HG02870 (cell line): Measurements from ENCODE around the gene UBE2S.
"Not testable (repeated sequence)": the region's sequence is repeated elsewhere in the genome, so short reads cannot be mapped to it uniquely, and the experiment has no call there.

Source experiments
- ATAC-seq: cut with Tn5 transposase; IDR thresholded peaks from one replicate; pipeline ENCODE4 v1.9.1; 2021; ENCODE audit warnings: mild to moderate bottlenecking, moderate library complexity; ENCODE audit not compliant: unreplicated experiment

The UBE2S gene

DNA sequence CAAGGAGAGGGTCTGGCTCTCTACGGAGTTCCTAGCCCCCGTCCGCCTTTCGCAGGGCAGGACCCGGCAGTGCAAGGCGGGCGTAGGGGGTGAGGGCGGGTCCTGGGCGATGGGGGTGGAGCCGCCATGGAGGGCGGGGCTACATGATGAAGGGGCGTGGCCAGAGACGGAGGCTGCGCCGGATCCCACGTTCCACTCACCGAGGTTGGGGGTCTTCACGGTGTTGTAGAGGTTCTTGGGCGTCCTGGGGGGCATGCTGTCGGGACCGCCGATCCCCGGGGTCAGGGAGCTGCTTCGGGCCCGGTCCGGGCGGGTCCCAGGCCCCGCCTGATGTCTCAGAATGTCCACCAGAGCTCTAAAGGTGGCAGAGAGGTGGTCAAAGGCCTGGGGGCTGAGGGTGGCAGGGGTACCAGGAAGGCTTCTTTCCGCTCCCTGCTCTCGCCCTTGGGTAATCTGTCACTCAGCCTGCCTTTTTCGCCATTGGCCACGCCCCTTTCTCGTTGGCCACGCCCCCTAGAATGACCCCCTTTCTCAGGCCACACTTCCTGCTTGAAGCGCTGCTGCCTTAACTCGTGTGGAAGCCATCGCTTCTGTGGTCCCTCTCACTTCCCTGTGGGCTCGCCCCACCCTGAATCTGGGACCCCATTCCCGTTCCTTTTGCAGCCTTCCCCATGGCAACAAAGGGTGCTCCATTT is 33.0 kb upstream of the UBE2S start:
- no peak for ATAC-seq

GRCh38 chr19:55439052-55439451 is 31.5 kb upstream of the UBE2S start:
- no peak for ATAC-seq

- no peak for ATAC-seq
Measured at GRCh38 chr19:55437410-55437809, 29.8 kb upstream of the UBE2S start.

DNA sequence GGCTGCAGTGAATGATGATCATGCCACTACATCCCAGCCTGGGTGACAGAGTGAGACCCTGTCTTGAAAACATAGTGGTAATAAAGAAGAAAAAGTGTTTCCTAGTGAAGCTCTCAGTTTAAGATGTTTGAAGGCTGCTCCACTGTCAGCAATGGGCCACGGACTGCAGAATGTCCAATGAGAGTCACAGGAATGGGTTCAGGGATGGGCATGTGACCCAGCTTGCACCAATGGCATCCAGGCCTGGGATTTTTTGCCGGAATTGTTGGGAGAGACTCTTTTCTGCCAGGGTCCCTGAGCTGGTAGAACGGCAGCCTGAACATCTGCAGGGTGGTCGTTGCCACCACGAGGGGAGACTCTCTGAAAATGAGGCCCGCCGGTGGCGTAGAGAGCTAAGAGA is 29.3 kb upstream of the UBE2S start:
- ATAC-seq: no peak

GRCh38 chr19:55435020-55435419 is 27.4 kb upstream of the UBE2S start:
- no peak for ATAC-seq

DNA sequence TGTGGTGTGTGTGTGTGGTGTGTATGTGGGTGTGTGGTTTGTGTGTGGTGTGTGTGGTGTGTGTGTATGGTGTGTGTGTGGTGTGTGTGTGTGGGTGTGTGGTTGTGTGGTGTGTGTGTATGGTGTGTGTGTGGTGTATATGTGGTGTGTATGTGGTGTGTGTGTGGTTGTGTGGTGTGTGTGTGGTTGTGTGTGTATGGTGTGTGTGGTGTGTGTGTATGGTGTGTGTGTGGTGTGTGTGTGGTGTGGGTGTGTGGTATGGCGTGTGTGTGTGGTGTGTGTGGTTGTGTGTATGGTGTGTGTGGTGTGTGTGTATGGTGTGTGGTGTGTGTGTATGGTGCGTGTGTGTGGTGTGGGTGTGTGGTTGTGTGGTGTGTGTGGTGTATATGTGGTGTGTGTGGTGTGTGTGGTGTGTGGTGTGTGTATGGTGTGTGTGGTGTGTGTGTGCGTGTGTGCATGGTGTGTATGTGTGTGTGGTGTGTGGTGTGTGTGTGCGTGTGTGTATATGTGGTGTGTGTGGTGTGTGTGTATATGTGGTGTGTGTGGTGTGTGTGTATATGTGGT is 26.9 kb upstream of the UBE2S start:
- ATAC-seq: no peak

DNA sequence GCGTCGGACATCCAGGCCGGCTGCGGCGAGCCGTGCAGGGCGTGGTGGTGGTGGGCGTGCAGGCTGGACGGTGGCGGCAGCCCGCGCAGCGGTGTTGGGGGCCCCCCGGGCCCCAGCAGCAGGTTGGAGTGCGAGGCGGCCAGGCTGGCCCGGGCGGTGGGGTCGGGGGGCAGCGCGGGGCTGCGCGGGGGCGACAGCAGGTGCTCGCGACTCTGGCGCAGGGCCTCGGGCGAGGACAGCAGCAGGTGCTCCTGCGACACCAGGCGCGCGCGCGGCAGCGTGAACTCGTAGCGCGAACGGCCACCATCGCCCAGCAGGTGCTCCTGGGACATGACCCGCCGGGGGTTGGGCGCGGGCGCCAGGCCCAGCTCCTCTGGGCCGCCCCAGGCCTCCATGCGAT is 25.7 kb upstream of the UBE2S start:
- no peak for ATAC-seq

DNA sequence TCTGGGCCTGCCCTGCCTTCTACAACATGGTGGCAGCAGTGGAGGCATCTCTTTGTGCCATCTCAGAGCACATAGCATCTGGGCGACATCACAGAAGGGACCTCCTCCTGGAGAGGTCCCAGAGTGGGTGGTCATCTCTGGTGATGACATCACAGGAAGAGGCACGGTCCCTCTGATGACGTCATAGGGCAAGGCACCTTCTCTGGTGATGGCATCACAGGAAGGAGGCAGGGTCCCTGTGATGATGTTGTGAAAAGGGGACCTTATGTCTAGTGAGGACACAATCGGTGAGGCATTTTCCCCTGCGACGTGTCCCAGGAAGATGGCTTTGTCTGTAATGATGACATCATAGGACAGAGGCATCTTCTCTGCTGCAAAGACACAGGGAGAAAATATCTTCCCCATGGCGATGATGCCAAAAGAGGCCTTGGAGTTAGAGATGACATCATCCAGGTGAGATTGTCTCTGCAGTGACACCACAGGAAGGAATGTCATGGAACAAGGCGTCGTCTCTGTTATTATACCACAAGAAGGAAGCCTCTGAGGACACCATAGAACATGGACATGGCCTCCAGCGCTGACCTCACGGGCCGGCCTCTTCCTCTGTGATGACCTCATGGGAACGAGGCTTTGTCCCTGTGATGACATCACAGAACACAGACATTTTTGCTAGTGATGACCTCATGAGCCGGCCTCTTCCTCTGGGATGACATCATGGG is 24.8 kb upstream of the UBE2S start:
- ATAC-seq: no peak

DNA sequence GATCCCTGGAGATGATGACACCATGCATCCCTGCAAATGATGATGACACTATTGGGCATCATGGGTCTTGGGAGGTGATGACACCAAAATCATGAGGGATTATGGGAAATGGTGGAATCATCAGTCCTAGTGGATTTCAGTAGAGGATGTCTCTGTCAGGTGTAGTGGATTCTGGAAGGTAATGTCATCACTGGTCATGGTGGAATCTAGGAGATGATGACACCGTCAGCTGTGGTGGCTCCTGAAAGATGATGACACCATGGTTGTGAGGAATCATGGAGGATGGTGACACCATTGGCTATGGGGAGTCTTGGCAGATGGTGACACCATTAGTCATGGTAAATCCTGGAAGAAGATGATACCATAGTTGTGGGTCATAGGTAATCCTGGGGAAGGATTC is 23.6 kb upstream of the UBE2S start:
- no peak for ATAC-seq

GRCh38 chr19:55426042-55426441 is 18.5 kb upstream of the UBE2S start:
- no peak for ATAC-seq

GRCh38 chr19:55424518-55424917 is 16.9 kb upstream of the UBE2S start:
- no peak for ATAC-seq

DNA sequence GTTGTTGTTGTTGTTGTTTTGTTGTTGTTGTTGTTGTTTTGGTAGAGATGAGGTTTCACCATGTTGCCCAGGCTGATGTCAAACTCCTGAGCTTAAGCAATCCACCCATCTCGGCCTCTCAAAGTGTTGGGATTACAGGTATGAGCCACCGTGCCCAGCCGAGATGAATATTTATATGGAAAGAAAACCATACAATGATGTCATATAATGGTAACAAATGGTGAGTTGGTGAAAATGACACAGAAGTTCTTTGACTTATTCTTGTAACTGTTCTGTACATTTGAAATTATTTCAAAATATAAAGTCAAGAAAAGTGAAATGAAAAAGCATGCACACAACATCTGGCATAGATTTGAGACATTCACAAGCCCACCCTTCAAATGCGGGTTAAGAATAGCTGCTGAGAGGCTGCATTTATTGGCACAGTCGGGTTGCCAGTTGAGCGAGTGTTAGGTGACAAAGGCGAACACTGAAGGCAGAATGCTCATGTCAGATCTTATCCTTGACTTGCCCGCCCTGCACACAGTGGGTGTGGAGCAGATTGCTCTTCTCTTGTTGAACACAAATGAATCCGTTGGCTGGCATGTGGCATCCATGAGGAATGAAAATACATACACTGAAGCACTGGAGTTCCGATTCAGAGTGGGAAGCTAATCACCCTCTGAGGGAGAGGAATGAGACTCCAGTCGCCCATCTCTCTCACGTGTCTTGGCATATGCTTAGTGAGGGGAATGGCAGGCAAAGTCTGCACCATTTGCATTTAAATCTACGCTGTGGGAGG is 15.8 kb upstream of the UBE2S start:
- ATAC-seq: no peak

DNA sequence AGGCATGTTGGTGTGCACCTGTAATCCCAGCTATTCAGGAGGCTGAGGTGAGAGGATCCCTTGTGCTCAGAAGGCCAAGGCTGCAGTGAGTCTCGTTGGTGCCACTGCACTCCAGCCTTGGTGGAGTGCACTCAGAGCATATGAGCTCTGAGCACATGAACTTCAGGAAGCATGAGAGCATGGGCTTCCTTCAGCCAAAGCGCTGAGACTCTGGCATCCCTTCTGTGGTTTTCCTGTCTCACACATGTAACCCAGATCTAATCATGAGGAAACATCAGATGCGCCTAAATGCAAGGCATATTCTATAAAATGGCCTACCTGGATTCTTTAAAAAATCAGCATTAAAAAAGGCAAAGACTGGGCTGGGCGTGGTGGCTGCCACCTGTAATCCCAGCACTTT is 13.7 kb upstream of the UBE2S start:
- not testable (repeated sequence) for ATAC-seq

- no peak for ATAC-seq
Measured at GRCh38 chr19:55419624-55420236, 12.1 kb upstream of the UBE2S start.

DNA sequence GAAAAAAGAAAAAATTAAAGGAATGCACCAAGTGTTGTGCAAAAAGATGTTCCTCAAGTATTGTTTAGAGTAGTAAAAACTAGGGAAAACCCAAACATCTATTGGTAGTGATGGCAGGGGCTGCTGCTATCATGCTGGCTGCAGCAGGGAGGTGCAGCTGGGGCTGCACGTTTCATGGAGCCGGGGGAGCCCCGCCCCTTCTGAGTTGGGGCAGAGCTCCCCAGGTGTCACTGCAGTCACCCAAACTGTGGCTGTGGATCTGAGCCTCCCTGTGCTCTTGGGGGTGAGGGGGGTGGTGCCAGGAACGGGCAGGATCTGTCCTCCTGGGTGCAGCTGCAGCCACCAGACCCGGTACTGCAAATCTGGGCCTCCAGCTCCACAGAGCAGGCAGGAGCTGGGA is 11.5 kb upstream of the UBE2S start:
- ATAC-seq: no peak

DNA sequence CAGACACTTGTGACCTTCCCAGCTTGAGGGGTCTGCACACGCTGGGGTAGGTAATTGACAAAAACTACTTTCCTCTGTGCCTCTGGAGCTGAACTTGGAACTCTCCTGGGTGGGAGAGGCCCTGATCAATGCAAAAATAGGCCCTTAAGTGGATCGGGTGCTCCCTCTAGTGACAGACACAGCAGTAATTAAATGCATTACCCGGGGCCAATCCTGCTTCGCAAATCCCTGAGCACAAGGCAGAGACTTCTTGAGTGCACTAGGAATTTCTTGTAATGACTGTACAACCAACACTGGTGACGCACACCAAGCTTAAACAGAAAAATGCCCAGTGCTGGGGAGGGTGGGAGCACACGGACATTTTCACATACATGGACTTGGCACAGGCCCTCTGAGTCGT is 10.6 kb upstream of the UBE2S start:
- ATAC-seq: no peak

GRCh38 chr19:55410168-55410567 is 2.6 kb upstream of the UBE2S start:
- ATAC-seq: no peak

DNA sequence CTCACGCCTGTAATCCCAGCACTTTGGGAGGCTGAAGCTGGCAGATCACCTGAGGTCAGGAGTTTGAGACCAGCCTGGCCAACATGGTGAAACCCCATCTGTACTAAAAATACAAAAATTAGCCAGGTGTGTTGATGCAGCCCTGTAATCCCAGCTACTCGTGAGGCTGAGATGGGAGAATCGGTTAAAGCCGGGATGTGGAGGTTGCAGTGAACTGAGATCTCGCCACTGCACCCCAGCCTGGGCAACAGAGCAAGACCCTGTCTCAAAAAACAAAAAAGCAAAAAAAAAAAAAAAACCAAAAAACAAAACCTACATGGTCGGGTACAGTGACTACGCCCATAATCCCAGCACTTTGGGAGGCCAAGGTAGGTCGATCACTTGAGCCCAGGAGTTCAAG is 1.6 kb upstream of the UBE2S start:
- not testable (repeated sequence) for ATAC-seq

DNA sequence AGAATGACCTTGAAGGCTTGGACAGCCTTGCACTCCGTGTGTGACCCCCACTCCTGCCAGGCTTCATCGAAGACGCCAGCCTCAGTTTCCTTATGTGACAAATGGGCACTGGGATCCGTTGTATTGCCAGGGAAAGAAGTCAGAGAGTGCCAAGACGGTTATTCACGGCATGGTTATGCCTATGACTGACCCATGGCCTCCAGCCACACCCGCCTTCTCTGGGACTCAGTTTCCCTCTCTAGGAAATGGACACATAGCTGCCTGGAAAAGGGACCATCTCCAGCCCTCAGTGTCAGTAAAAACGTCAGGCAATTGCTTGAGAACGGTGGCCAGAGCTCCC is 915 bp upstream of the UBE2S start:
- ATAC-seq: no peak

DNA sequence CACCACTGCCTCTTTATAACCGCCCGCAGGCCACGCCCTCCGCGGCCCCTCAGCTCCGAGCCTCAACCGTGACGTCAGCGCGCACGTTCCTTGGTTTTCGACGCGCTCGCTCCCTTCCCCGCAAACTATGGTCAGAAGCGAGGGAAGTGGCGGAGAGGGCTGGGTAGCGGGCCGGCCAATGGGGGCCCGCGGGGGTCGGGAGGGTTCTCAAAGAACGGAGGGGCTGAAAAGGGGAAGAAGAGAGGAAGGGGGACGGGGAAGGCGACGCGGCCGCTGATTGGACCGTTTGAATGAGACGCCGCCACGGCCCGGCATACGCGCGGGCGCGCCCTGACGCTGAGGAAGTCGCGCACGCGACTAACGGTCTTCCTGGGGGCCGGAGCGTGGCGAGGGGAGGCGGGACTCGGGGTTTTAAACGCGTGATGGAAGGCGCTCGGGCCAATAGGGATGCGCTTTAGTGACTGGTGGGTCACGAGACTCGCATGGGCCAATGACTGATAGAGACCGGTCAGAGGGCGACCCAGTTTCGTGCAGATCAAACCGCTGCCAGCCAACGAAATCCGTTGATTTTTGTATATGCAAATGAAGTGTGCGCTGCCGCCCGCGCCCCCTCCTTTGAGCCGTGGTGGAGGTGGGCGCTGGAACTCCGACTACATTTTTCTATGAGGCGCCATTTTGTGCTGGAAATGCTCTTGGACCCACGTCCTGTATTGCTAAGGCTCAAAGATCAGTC is 378 bp upstream of the UBE2S start:
- peak; percentile 86 for ATAC-seq
